Measurements from ENCODE around the gene C16orf92.
A peak's percentile ranks its signal among the peaks of the same experiment; 100 is the strongest.

Gene C16orf92

GRCh38 chr16:29988346-29989075 lies 34.5 kb upstream of the C16orf92 start:
- no peak for DNase-seq (ENCODE audit: low read depth, low spot score)

DNA sequence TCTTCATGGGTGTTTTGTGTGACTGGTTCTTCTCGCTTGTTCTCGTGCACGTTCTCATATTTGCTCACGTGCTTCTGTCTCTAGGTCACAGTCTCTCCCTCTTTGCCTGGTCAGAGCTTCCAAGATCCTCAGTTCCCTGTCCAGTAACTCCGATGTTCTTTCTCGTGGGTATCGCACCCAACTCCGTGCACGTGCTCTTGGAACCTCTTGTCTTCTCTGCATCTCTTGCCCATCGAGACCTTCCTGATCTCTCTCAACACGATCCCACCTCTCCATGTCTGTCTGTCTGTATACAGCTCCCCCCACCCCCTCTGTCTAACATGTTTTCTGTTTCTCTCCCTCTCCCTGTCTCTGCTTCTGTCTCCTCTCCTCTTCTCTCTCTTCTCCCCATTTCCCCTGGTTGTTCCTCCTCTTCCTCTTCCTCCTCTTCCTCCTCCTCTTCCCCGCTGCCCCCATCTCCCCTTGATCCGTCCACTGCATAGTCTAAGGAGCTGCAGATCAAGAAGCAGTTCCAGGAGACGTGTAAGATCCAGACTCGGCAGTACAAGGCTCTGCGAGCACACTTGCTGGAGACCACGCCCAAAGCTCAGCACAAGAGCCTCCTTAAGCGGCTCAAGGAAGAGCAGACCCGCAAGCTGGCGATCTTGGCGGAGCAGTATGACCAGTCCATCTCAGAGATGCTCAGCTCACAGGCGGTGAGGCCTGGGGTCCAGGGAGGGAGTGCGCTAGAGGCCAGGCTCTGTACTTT lies 33.7 kb upstream of the C16orf92 start:
- no peak for DNase-seq (ENCODE audit: low read depth, low spot score)

DNA sequence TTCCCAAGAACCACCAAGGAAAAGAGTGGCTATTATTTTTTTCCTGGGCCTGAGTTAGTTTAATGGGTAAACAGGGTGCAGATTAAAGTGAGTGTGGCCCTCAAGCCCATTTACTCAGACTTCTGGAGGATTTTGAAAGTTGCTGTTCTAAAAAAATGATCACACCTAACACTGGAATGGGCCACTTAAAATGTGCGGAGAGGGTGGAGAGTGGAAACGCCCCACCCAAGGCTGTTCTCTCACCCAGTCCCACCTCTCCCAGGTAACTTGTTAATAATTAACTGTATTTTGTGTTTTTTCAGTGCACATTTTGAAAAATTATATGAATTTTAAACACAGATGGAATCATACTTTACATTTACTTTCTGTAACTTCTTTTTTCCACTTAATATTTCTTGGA lies 33.0 kb upstream of the C16orf92 start:
- no peak for DNase-seq (ENCODE audit: low read depth, low spot score)

DNA sequence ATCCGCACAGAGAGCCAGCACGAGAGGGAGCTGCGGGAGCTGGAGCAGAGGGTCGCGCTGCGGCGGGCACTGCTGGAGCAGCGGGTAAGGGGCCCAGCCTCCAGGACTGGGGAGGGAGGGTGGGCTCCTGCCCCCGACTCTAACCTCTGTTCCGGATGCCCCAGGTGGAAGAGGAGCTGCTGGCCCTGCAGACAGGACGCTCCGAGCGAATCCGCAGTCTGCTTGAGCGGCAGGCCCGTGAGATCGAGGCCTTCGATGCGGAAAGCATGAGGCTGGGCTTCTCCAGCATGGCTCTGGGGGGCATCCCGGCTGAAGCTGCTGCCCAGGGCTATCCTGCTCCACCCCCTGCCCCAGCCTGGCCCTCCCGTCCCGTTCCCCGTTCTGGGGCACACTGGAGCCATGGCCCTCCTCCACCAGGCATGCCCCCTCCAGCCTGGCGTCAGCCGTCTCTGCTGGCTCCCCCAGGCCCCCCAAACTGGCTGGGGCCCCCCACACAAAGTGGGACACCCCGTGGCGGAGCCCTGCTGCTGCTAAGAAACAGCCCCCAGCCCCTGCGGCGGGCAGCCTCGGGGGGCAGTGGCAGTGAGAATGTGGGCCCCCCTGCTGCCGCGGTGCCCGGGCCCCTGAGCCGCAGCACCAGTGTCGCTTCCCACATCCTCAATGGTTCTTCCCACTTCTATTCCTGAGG lies 32.0 kb upstream of the C16orf92 start:
- DNase-seq (ENCODE audit: low read depth, low spot score), result no peak

- no peak for DNase-seq (ENCODE audit: low read depth, low spot score)
These were observed 31.5 kb upstream of the C16orf92 start for GRCh38 chr16:29991571-29991904.

DNA sequence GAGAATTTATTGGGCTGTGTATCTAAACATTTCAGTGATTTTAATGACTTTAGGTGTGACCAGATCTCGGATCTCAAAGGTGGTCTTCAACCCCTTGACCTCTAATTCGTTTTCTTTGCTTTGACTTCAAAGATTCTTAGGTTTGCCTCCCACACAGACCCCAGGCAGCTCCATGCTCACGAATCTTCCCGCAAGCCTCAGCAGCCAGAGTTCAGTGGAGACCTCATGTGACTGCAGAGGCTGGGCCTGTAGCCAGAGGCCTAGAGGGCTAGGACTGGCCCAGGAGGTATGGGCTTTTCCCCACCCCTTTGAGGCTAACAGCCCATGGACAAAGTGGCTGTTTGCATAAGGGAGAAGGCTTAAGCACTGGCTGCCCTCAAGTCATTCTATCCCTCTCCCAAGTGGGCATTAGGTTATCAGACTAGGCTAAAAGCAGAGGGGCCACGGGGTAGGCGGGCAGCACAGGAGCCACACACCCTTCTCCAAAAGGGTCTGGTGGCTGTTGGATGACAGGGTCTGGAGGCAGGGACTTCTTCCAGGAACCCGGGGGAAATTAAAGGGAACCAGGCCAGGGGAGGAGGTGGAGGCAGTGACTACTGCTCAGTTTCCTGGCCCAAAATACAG lies 30.5 kb upstream of the C16orf92 start:
- DNase-seq (ENCODE audit: low read depth, low spot score), result no peak

DNA sequence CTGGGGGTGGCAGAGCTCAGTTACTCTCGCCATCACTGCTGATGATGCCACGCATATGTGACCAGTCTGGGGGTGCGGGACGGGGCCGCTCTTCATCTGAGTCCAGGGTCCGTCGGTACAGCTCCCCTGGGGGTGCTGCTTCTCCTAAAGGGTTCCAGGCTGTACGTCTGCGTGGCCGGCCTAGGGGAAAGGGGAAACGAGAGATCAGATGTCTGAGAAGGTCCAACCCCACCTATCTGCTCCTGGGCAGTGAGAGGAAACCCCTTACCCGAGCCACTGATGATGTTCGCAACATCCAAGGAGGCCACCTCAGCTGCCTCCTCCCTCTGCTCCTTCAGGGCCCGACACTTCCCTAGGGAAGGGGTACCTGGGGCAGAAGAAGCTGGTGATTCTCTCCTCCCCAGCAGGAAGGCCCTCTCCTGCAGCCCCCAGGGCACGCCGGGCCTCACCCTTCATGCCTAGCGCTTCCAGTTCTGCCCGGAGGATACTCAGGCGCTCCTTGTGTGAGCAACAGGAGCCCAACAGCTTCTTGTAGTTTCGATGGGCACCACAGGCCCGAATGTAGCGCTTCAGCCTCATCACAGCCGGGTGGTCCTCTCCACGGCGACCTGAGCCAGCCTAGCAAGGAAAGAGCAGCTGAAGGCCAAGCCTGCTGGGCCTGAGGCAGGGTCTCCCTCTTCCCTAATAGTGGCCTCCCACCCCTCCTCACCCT lies 29.7 kb upstream of the C16orf92 start:
- DNase-seq (ENCODE audit: low read depth, low spot score), result no peak

DNA sequence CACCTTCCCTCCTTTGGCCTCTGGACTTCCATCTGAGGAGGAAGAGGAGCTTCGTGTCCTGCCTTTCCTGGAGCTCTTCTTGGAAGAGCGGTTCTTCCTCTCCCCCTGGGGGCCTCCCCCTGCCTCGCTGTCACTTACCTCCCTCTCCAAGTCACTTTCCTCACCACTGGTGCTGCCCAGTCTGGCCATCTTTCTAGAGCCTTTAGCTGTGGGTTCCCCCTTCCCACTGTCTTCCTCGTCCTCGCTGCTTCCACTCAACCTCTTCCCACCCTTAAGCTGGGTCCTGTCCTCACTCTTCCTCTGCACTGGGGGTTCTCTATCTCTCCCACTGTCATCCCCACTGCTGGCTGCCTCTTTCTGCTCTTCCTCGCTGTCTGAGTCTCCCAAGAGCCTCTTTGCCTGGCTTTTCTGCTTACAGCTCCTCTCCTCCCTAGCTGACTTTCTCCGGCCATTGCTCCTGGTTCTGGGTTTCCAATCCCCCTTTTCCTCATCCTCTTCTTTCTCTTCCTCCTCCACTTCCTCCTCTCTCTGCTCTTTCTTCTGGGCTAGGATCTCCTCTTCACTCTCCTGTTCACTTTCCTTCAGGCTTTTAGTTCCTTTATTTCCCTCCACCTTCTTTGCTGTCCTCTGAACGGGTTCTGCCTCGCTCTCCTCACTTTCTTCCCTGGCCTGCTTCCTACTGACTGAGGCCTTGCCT lies 28.9 kb upstream of the C16orf92 start:
- DNase-seq (ENCODE audit: low read depth, low spot score), result no peak

DNA sequence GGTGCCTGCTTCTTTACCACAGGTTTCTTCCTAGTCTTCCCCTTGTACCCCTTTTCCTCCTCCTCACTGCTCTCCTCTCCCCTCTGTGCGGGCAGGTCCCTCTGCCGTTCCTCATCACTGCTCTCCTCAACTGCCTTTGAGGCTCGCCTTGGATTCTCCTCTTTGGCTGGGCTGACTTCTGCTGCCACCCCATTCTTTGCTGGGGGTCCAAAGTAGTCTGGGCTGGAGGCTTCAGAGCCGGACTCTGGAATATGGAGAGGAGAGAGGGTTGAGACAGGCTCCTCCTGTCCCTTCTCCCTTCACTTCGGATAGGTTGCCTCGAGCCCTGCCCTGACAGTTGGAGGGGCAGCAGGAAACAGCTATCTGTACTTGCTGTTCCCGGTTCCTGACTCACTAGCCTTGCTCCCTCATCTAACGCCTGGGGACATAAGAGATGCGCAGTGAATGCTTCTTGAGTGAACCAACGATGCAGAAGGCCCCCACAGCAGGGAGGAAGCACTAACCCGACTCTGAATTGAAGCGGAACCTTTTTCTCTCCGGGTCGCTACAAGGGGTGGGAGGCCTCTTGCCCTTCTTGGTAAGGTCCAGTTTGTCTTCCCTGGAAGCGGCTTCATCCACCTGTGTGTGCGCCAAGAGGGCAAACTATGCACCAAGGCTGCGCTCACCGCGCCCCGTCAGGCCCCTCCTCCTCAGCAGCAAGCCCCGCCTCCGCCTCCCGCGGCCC lies 28.2 kb upstream of the C16orf92 start:
- no peak for DNase-seq (ENCODE audit: low read depth, low spot score)

DNA sequence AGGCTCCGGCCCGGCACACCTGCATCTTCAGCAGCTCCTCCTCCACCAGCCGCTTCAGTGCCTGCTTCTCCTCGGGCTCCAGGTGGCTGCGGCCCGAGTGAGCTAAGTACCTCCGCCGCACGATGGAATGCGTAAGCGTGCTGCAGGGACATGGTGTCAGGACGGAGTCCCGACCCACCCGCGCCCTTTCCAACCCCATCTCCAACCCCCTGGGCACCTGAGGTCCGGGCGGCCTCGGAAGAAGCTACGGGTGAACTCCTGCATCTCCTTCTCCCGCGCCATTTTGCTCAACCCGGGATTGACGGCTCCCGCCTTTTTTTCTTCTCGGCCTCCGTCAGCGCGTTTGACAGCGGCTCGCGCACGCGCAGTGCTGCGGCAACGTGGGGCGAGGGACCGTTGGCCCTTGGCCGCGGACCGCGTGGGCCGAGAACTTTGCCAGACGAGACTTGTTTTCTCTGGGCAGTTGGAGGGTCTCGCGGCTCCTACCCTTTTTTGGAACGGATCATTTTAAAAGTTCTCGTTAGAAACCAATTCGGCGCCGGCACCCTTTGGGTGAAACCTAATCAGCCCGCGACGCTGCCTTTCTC lies 27.6 kb upstream of the C16orf92 start, which contains the start of gene HIRIP3:
TSS of gene HIRIP3 (minus strand) at position 294 of the 587 bp plus-strand sequence. CDS start at position 282, 12 bp downstream.
- no peak for DNase-seq (ENCODE audit: low read depth, low spot score)

DNA sequence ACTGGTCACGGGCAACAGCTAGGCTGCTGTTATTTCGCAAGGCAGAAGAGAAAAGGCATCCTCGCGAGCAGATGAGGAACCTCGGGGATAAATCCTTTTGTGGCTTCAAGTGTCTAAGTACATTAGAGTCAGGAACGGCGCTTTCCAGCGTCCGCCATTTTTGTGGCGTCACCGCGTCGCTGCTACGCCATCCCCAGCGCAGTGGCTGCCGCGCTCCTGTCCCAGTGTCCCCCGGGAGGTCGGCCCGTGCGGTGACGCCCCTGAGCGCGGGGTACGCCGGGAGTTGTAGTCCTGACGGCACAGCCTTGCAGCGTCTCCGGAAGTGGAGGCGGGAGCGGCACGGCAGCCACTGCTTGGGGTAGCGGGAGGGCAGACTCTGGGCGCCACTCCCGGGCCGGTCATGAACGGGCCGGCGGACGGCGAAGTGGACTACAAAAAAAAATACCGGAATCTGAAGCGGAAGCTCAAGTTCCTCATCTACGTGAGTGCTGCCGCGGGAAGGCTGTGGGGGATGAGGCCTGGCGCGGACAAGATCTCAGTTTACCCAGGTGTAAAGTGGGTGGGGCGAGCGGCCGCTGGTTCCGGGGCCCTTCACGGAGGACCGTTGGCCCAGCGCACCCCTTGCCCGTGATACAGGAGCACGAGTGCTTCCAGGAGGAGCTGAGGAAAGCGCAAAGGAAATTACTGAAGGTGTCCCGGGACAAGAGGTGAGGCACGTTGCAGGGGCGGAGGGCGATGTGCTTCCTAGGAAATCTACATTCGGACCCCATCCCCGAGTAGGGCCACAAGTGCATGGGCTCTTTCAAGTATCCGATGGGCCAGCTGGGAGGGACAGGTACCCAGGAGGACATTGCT lies 26.9 kb upstream of the C16orf92 start, which contains the start of gene INO80E:
TSS of gene INO80E (plus strand) at position 331 of the 855 bp plus-strand sequence. CDS start at position 401, 70 bp downstream.
- peak; percentile 76 for DNase-seq (ENCODE audit: low read depth, low spot score)

DNA sequence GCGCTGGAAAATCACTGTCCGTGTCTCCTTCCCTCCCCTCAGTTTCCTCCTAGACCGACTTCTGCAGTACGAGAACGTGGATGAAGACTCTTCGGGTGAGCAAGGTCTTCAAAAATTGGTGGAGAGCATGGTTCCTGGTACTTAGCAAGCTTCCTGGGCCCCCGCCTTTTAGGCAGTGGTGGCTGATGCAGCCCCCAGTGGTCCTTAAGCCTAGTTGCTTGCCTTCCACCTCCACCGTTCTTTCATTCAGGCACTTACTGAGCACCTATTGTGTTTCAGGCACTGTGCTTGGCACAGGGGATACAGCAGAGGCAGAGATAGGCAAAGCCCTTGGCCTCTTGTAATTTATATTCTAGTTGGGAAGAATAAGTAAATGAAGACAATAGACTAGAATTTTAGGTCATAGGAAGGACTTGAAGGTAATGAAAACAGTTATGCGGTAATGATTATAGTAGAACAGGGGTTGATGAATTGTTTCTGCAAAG lies 26.2 kb upstream of the C16orf92 start:
- DNase-seq (ENCODE audit: low read depth, low spot score), result no peak

- no peak for DNase-seq (ENCODE audit: low read depth, low spot score)
These were observed 23.4 kb upstream of the C16orf92 start for GRCh38 chr16:29999605-30000004.

- DNase-seq (ENCODE audit: low read depth, low spot score), result no peak
These were observed 22.0 kb upstream of the C16orf92 start for GRCh38 chr16:30000735-30001631.

GRCh38 chr16:30002614-30003346 lies 20.2 kb upstream of the C16orf92 start:
- DNase-seq (ENCODE audit: low read depth, low spot score), result no peak

- no peak for DNase-seq (ENCODE audit: low read depth, low spot score)
These were observed 19.2 kb upstream of the C16orf92 start for GRCh38 chr16:30003670-30004423.

Measured in brain pericyte (primary cell).